Activated T-cell treated with anti-CD3 and anti-CD28 coated beads, Interleukin-2, amount 50 U/mL, for 48 hours (primary cell): ENCODE results near the gene C19orf47.

Experiments used
- DNase-seq, 2 experiments: peaks; one replicate each; pipeline ENCODE4 v3.0.0-alpha.2; 2020

Gene C19orf47

DNA sequence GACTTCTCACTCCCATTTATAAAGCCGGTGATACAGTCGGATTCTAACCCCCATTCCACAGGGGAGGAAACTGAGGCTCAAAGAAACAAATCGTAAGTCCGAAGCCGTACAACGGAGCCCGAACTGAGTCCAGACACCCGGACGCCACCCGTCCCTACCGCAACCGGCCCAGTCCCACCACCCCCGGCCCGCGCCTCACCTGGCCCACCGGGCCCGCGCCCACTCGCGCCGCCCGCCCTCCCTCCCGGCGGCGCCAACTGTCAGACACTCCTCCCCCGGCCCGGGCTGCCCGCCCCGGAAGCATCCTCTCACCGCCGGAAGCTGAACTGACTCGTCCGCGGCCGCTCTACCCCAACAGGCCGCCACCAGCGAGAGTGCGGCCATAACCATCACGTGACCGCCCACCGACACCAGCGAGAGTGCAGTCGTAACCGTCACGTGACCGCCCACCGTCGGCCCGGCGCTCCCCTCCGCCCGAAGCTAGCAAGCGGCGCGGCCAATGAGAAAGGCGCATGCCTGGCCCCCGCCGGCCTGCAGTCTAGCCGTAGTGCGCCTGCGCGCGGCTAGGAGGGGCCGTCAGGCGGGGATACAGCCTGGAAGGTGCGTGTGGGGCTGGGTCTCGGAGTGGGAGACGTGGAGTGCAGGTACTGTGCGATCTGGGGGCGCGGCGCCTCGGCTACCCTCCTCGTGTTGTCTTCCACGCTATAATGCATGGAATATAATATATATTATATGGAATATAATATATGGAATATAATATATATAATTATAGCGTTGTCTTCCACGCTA, at the start of gene C19orf47, which contains the start of gene PLD3:
C19orf47 (minus strand) TSS at position 273 of the 789 bp plus-strand sequence. CDS start 6,540 bp downstream, outside the sequence.
PLD3 (plus strand) TSS at position 571 of the 789 bp plus-strand sequence. CDS start 17,789 bp downstream, outside the sequence.
- DNase-seq: peak; percentile 97 to 99

DNA sequence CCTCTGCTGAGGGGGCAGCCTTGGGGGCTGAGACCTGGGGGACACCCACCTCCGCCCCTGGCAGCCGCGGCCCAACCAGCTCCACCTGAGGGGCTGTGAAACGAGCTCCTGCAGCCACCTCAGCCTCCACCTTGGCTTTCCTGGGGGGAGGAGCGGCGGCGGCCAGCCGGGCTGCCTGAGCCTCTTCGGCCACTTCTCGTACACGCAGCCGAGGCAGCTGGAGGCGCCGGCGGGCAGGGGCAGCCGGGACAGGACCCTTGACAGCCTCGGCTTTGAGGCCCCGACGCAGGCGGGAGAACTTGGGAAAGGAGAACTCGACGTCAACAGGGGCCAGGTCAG, 49.3 kb upstream of the C19orf47 start:
- no peak for DNase-seq

DNA sequence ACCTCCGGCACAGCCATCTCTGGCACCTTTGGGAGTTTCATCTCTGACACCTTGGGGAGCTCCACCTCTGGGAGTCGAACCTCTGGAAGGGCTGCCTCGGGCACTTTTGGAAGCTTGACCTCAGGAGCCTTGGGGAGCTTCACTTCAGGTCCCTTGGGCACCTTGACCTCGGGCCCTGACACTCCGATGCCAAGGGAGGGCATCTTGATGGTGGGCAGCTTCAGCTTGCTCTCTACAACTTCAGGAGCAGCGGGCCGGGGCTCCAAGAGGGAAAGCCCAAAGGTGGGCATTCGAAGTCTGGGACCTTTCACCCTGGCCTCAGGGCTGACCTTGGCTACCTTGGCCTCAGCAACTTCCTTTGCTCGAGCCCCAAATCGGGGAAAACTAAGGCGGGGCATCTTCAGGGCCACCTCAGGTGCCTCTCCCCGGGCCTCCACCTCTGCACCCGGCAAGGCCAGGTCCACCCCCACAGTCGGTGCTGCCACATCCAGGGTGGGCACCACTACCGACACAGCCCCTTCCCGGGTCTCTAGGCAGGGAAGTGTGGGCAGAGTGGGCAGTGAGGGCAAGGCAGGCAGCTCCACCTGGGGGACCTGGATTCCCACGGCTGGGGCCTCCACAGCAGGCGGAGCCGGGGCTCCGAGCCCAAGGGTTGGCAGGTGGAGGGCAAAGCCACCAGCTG, 48.8 kb upstream of the C19orf47 start:
- no peak for DNase-seq

DNA sequence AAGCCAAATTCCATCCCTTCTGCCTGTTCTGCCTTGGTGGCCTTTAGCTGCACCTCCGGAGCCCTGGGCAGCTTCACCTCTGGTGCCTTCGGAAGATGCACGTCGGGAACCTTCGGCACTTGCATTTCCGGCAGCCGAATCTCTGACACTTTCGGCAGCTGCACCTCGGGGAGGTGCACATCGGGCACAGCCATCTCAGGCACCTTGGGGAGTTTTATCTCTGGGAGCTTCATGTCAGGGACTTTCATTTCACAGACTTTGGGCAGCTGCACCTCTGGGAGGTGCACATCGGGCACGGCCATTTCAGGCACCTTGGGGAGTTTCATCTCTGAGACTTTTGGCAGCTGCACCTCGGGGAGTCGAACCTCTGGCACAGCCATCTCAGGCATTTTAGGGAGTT, 47.8 kb upstream of the C19orf47 start:
- no peak for DNase-seq

DNA sequence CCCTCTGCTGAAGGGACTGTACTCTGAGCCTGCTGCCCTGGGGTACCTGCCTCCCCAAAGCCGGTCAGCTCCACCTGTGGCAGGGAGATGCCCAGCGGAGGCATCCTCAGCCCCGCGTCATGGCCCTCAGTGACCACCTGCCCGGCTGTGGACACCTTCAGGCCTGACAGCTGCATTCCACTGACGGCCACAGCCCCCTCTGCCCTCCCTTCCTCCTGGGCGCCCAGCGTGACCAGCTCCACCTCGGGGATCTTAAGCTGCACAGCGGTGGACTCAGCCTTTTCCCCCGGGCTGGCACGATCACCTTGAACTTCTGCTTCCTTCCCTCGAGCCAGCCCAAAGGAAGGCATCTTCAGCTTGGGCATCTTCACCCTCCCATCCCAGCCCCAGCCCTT, 46.6 kb upstream of the C19orf47 start:
- no peak for DNase-seq

GRCh38 chr19:40393894-40394815, 46.0 kb upstream of the C19orf47 start:
- DNase-seq: no peak

DNA sequence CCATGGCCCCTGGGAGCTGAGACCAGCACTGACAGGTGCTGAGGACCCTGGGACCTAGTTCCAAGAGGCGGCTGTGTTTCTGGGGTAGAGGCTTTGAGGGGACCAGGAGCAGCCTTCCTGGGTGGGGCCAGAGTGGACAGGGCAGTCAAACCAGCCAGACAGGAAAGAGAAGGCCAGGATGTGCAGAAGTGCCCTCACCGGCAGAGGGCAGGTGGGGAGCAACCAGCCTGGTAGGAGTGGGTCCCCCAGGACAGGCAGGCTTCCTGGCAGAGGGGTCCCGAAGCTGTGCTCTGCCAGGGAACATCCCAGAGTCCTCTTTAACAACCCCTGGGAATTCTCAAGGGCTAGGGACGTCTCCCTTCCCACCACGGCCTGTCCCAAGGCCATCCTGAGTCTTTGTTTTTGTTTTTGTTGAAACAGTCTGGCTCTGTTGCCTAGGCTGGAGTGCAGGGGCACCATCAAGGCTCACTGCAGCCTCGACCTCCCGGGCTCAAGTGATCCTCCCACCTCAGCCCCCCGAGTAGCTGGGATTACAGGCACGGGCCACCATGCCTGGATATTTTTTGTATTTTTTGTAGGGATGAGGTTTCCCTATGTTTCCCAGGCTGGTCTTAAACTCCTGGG, 44.8 kb upstream of the C19orf47 start:
- DNase-seq: no peak

- DNase-seq: no peak
Observed at GRCh38 chr19:40392123-40392522, 43.9 kb upstream of the C19orf47 start.

- DNase-seq: no peak
Observed at GRCh38 chr19:40390084-40390742, 42.0 kb upstream of the C19orf47 start, which contains the start of gene HIPK4. HIPK4 (minus strand) TSS chr19:40390181; CDS start chr19:40389902, 279 bp downstream.

DNA sequence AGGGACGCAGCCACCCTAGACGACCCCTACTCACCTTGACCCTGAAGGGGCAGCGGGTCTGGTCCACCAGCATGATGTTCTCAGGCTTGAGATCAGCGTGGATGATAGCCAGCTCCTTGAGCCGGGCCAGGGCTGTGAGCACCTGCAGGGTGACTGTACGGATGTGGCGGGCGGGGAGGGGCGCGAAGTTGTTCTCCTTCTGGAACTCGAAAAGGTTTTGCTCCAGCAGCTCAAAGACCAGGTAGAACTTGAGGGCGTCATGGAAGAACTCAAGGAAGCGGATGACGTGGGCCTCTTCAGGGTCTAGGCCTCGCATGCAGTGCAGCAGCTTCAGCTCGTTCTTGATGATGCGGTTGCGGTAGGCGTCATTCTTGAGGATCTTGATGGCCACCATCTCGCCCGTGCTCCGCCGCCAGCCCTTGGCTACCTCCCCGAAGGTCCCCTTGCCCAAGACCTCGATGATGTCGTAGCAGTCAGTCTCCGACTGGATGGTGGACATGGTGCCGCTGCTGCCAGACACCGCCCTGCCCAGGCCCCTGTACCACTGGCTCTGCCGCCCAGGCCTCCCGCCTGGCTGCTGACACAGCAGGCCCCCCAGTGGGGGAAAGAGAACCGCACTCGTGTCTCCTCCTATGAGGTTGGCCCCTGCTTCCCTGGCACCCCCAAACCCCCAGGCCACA, 41.3 kb upstream of the C19orf47 start:
- no peak for DNase-seq

GRCh38 chr19:40388481-40388880, 40.3 kb upstream of the C19orf47 start:
- no peak for DNase-seq

DNA sequence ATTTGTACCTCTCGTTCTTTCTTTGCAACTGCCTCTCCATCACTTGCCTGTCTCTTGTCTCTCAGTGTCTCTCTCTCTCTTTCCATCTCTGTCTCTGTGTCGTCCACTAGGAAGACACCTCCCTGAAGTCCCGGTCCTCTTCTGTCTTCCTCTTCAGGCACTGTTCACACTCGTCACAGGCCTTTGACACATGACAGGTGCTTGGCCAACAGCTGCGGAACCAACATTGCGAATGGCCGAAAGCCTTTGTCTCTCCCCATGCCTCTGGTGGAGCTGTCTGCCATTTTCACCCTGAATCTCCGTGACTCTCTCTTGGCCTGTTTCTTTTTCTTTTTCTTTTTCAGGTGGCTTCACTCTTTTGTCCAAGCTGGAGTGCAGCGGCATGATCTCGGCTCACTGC, 39.0 kb upstream of the C19orf47 start:
- no peak for DNase-seq

DNA sequence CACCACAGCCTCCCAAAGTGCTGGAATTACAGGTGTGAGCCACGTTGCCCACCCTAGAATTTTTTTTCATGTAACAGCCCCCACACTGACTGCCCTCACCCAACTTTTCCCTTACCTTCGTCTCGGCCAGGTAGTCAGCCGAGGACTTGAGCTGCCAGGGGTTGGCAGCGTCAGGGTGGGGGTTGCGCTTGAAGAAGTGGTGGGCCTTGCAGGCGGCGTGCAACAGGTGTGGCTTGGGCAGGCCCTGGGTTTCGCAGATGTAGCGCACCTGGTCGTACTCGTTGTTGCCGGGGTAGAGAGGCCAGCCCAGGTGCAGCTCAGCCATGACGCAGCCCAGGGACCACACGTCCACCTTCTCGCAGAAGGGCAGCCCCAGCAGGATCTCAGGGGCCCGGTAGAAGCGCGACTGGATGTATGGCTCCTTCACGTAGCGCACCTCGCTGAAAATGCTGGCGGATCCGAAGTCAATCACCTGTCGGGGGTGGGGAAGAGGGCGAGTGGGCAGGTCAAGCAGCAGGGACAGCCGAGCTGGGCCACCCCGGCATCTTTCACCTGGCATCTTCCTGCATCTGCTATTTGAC, 35.6 kb upstream of the C19orf47 start:
- no peak for DNase-seq

GRCh38 chr19:40381321-40381720, 33.1 kb upstream of the C19orf47 start:
- no peak for DNase-seq

GRCh38 chr19:40380199-40381037, 32.2 kb upstream of the C19orf47 start:
- no peak for DNase-seq

- DNase-seq: no peak
Observed at GRCh38 chr19:40379446-40380198, 31.4 kb upstream of the C19orf47 start.

DNA sequence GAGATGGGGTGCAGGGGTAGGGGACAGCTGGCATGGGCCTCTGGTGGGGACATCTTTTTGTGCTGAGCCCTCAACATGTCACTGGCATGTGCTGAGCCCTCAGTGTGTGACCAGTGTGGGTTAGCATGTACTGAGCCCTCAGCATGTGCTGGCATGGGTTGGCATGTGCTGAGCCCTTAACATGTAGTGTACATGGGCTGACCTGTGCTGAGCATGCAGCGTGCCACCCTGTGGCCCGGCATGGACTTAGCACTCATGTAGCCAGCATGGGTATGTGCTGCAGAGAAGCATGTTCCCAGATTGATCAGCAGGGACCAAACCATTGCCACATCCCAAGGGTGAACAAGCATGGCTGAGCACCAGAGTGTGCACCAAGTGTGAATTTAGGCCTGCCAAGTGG, 30.3 kb upstream of the C19orf47 start:
- no peak for DNase-seq

- no peak for DNase-seq
Observed at GRCh38 chr19:40377876-40378385, 29.7 kb upstream of the C19orf47 start.

DNA sequence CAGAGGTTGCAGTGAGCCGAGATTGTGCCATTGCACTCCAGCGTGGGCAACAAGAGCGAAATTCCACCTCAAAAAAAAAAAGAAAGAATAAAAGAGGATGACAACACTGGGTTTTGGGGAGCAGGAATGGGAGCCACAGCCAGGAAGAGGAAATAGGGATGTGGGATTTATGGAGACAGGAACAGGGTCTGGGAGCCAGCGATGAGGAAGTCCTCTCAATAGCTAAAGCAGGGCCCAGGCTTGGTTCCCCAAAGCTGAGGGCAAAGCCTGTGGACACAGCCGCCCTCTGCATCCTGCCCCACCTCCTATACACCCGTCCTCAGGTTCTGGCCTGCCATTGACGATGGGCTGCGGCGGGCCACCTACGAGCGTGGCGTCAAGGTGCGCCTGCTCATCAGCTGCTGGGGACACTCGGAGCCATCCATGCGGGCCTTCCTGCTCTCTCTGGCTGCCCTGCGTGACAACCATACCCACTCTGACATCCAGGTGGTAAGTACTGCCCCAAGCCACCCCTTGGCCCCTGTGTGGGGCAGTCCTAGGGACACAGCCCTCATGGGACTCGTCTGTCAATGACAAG, 28.2 kb upstream of the C19orf47 start:
- no peak for DNase-seq
